Measurements from ENCODE around the gene PLEKHG7.

Gene PLEKHG7

GRCh38 chr12:92715625-92716024, 12.8 kb downstream of the PLEKHG7 start:
- no peak for DNase-seq (ENCODE audit: low read depth)

- DNase-seq (ENCODE audit: low read depth), result no peak
These were observed 14.4 kb downstream of the PLEKHG7 start for GRCh38 chr12:92717202-92717601.

- DNase-seq (ENCODE audit: low read depth), result no peak
These were observed 15.7 kb downstream of the PLEKHG7 start for GRCh38 chr12:92718483-92718990.

GRCh38 chr12:92719674-92720073, 16.9 kb downstream of the PLEKHG7 start:
- DNase-seq (ENCODE audit: low read depth), result no peak

- no peak for DNase-seq (ENCODE audit: low read depth)
These were observed 18.3 kb downstream of the PLEKHG7 start for GRCh38 chr12:92721130-92721529.

- DNase-seq (ENCODE audit: low read depth), result no peak
These were observed 18.9 kb downstream of the PLEKHG7 start for GRCh38 chr12:92721656-92722055.

GRCh38 chr12:92722897-92723296, 20.1 kb downstream of the PLEKHG7 start:
- DNase-seq (ENCODE audit: low read depth), result no peak

GRCh38 chr12:92726850-92727249, 24.1 kb downstream of the PLEKHG7 start:
- no peak for DNase-seq (ENCODE audit: low read depth)

- no peak for DNase-seq (ENCODE audit: low read depth)
These were observed 27.1 kb downstream of the PLEKHG7 start for GRCh38 chr12:92729773-92730305.

- no peak for DNase-seq (ENCODE audit: low read depth)
These were observed 28.0 kb downstream of the PLEKHG7 start for GRCh38 chr12:92730758-92731157.

- no peak for DNase-seq (ENCODE audit: low read depth)
These were observed 29.4 kb downstream of the PLEKHG7 start for GRCh38 chr12:92732216-92732615.

- DNase-seq (ENCODE audit: low read depth), result no peak
These were observed 29.9 kb downstream of the PLEKHG7 start for GRCh38 chr12:92732716-92733115.

- DNase-seq (ENCODE audit: low read depth), result no peak
These were observed 30.4 kb downstream of the PLEKHG7 start for GRCh38 chr12:92733181-92733580.

- no peak for DNase-seq (ENCODE audit: low read depth)
These were observed 30.9 kb downstream of the PLEKHG7 start for GRCh38 chr12:92733661-92734060.

GRCh38 chr12:92735131-92735721, 32.4 kb downstream of the PLEKHG7 start:
- no peak for DNase-seq (ENCODE audit: low read depth)

GRCh38 chr12:92736605-92737004, 33.8 kb downstream of the PLEKHG7 start:
- DNase-seq (ENCODE audit: low read depth), result no peak

GRCh38 chr12:92737855-92738850, 35.4 kb downstream of the PLEKHG7 start:
- no peak for DNase-seq (ENCODE audit: low read depth)

GRCh38 chr12:92739113-92739512, 36.3 kb downstream of the PLEKHG7 start:
- DNase-seq (ENCODE audit: low read depth), result no peak

- DNase-seq (ENCODE audit: low read depth), result no peak
These were observed 37.6 kb downstream of the PLEKHG7 start for GRCh38 chr12:92740411-92740810.

- no peak for DNase-seq (ENCODE audit: low read depth)
These were observed 40.2 kb downstream of the PLEKHG7 start for GRCh38 chr12:92743026-92743425.

GRCh38 chr12:92745856-92746550, 43.2 kb downstream of the PLEKHG7 start:
- DNase-seq (ENCODE audit: low read depth), result peak; percentile 92

- no peak for DNase-seq (ENCODE audit: low read depth)
These were observed 44.4 kb downstream of the PLEKHG7 start for GRCh38 chr12:92747151-92747550.

Data from HS-27A (cell line).